B cell (primary cell): ENCODE data around the gene ARHGAP28. TPM values are rescaled to one million over a fixed set of nuclear protein-coding genes. Genes with fewer than 3 reads are reported as not detected.

Source experiments
- ATAC-seq: fragments of 200-7000 bp; cut with Tn5 transposase; one replicate; pipeline ENCODE4 v1.10.0; 2021; ENCODE audit warnings: low read depth, mild to moderate bottlenecking, moderate number of reproducible peaks, moderate library complexity
- CTCF ChIA-PET: fragments of 350-600 bp; sonication (Branson Sonifier 250); formaldehyde crosslinking; loops from one replicate; lab custom pipeline; 2021; ENCODE audit warnings: antibody characterized with exemption, inconsistent platforms; lab: Charles Lee
- POLR2A ChIA-PET: fragments of 350-600 bp; sonication (Branson Sonifier 250); formaldehyde crosslinking; loops from one replicate; lab custom pipeline; 2021; ENCODE audit warnings: antibody characterized with exemption; lab: Charles Lee
- DNase-seq: peaks from one replicate; pipeline ENCODE4 v3.0.0; 2013
- H2AFZ ChIP-seq: 2 replicates; pipeline ENCODE4 v1.6.1; 2012; ENCODE audit warnings: mild to moderate bottlenecking, low read depth, low read length; ENCODE audit not compliant: insufficient read depth, poor library complexity, severe bottlenecking
- H3K27ac ChIP-seq, 2 donors: 1 replicate in 1 of 2; 2 replicates in 1 of 2; pipeline ENCODE4 v1.5.1; 2012 to 2013; ENCODE audit warnings: low read length in 2 of 2, mild to moderate bottlenecking in 2 of 2, moderate library complexity in 1 of 2
- H3K27me3 ChIP-seq, 4 experiments: fragments of 200-600 bp in 1 of 4; sonication (generic) in 1 of 4; replicated peaks in 1 of 4; 1 replicate in 2 of 4; 2 replicates in 2 of 4; pipeline versions ENCODE4 v1.6.1 to v1.7.0; 2013 to 2016; ENCODE audit warnings: low read length in 3 of 4, mild to moderate bottlenecking in 2 of 4, mixed read lengths in 1 of 4, moderate library complexity in 1 of 4; ENCODE audit not compliant: insufficient read depth in 4 of 4, control insufficient read depth in 3 of 4; ENCODE audit errors: control extremely low read depth in 1 of 4
- H3K36me3 ChIP-seq, 2 experiments: replicated peaks in 1 of 2; 1 replicate in 1 of 2; 2 replicates in 1 of 2; pipeline versions ENCODE4 v1.6.1 to v1.7.1; 2013; ENCODE audit warnings: low read length in 1 of 2; ENCODE audit not compliant: insufficient read depth in 2 of 2, control insufficient read depth in 1 of 2; ENCODE audit errors: control extremely low read depth in 1 of 2, extremely low read depth in 1 of 2
- H3K4me1 ChIP-seq, 2 donors: fragments of 200-600 bp in 1 of 2; sonication (generic) in 1 of 2; 1 replicate in 1 of 2; 2 replicates in 1 of 2; pipeline versions ENCODE4 v1.5.1 to v1.6.1; 2013 to 2017; ENCODE audit warnings: low read length in 2 of 2; ENCODE audit not compliant: control insufficient read depth in 2 of 2, insufficient read depth in 2 of 2
- H3K4me2 ChIP-seq: replicated peaks from 2 replicates; pipeline ENCODE3; 2012; ENCODE audit warnings: mild to moderate bottlenecking, low read depth, low read length; ENCODE audit not compliant: poor library complexity, severe bottlenecking
- H3K4me3 ChIP-seq, 5 experiments: fragments of 200-600 bp in 1 of 5; sonication (generic) in 1 of 5; 1 replicate in 3 of 5; 2 replicates in 2 of 5; pipeline versions ENCODE4 v1.5.1 to v1.7.0; 2011 to 2016; ENCODE audit warnings: low read length in 4 of 5, mild to moderate bottlenecking in 4 of 5, low read depth in 2 of 5, control low read depth in 1 of 5, moderate library complexity in 1 of 5; ENCODE audit not compliant: insufficient read depth in 1 of 5; ENCODE audit errors: control extremely low read depth in 1 of 5, extremely low read depth in 1 of 5
- H3K79me2 ChIP-seq: fragments of 200-600 bp; sonication (generic); one replicate; pipeline ENCODE4 v1.6.0; 2016; ENCODE audit warnings: low read length; ENCODE audit not compliant: control insufficient read depth, insufficient read depth
- H3K9ac ChIP-seq: fragments of 200-600 bp; sonication (generic); 2 replicates; pipeline ENCODE4 v1.6.1; 2017; ENCODE audit warnings: mild to moderate bottlenecking, low read length, moderate library complexity
- H3K9me3 ChIP-seq, 3 donors: one replicate each; pipeline versions ENCODE4 v1.6.1 to v1.7.1; 2013; ENCODE audit warnings: low read length in 2 of 3; ENCODE audit not compliant: control insufficient read depth in 2 of 3, insufficient read depth in 1 of 3; ENCODE audit errors: control extremely low read depth in 1 of 3
- H4K20me1 ChIP-seq: 2 replicates; pipeline ENCODE4 v1.6.0; 2012; ENCODE audit warnings: mild to moderate bottlenecking, low read length; ENCODE audit not compliant: insufficient read depth, control insufficient read depth, poor library complexity, severe bottlenecking
- H3K27ac Mint-ChIP-seq: one replicate; pipeline ENCODE4 v1.8.0; 2021; ENCODE audit warnings: mixed read lengths
- H3K27me3 Mint-ChIP-seq: one replicate; pipeline ENCODE4 v1.8.0; 2021; ENCODE audit warnings: mixed read lengths
- H3K4me1 Mint-ChIP-seq: one replicate; pipeline ENCODE4 v1.8.0; 2021; ENCODE audit warnings: mixed read lengths
- H3K4me3 Mint-ChIP-seq: one replicate; pipeline ENCODE4 v1.8.0; 2021; ENCODE audit warnings: mixed read lengths
- H3K9me3 Mint-ChIP-seq: one replicate; pipeline ENCODE4 v1.8.0; 2022; ENCODE audit warnings: mixed read lengths; ENCODE audit not compliant: insufficient read depth
- EZH2 ChIP-seq: IDR thresholded peaks from 2 replicates; pipeline ENCODE4 v1.6.1; 2012; ENCODE audit warnings: borderline replicate concordance, low read depth, mild to moderate bottlenecking, moderate library complexity, low read length; ENCODE audit not compliant: insufficient read depth, poor library complexity, severe bottlenecking
- WGBS: methylation state at CpG from one replicate; pipeline ENCODE4 v1.1.5; 2013; ENCODE audit warnings: missing lambda C conversion rate; ENCODE audit not compliant: insufficient coverage; 5-methylcytosine and 5-hydroxymethylcytosine counted together
- intact Hi-C: fragments of 100-400 bp; cut with micrococcal nuclease; formaldehyde crosslinking; loops from one replicate; pipeline ENCODE4 v1.10.0; 2022
- polyA plus RNA-seq: library from polyadenylated mRNA; depleted of rRNA; stranded (reverse); fragments of >200 nt; gene quantifications from 2 replicates; pipeline ENCODE4 v1.2.3, GENCODE V29; 2012
- total RNA-seq, 2 donors: library from RNA; stranded (reverse); fragments of 120-200 nt in 1 of 2; gene quantifications; 1 replicate in 1 of 2; 2 replicates in 1 of 2; pipeline versions ENCODE4 v1.2.3 to v1.2.4, GENCODE V29; 2013 to 2022
- TF ChIP-seq, protein P1 (sequence below): fragments of 200-600 bp; IDR thresholded peaks from one replicate; pipeline ENCODE4 v1.8.0; 2022; ENCODE audit warnings: antibody characterized with exemption, mild to moderate bottlenecking

Gene ARHGAP28
- total and polyA plus RNA-seq, 2 donors (not counting 1 experiment from before 2014, with no cell fraction given) = not detected

DNA sequence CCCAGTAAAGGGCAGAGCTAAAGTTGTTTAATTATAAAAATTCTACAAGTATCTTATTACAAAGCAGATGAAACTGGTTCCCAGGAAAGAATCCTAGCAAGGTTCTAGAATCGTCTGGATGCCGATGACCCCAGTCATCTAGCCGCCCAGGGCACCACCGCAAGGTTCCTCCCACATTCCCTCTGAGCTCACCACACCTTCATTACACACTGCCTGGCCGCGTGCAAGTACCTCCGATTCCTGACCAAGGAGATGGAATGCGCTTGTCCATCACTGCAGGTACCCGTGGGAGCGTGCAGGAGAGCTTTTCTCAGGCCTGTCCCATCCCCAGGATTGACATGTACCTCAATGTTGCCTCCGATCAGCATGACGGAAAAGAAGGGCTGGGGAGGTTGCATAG, 229.6 kb downstream of the ARHGAP28 start:
- TF ChIP-seq, protein P1, sequence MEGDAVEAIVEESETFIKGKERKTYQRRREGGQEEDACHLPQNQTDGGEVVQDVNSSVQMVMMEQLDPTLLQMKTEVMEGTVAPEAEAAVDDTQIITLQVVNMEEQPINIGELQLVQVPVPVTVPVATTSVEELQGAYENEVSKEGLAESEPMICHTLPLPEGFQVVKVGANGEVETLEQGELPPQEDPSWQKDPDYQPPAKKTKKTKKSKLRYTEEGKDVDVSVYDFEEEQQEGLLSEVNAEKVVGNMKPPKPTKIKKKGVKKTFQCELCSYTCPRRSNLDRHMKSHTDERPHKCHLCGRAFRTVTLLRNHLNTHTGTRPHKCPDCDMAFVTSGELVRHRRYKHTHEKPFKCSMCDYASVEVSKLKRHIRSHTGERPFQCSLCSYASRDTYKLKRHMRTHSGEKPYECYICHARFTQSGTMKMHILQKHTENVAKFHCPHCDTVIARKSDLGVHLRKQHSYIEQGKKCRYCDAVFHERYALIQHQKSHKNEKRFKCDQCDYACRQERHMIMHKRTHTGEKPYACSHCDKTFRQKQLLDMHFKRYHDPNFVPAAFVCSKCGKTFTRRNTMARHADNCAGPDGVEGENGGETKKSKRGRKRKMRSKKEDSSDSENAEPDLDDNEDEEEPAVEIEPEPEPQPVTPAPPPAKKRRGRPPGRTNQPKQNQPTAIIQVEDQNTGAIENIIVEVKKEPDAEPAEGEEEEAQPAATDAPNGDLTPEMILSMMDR = no peak
- no peak for TF ChIP-seq EZH2
- no peaks in the 10 kb centered on the region for H3K4me1 ChIP-seq
- H3K79me2 ChIP-seq = no peaks in the 10 kb centered on the region
- ATAC-seq = no peak
- H3K9ac ChIP-seq = no peak overlapping the region
- intact Hi-C loops = no loop called here
- Mint-ChIP-seq H3K9me3 (peaks cover 3% of the 10 kb centered on the region), H3K4me1 (no peaks in the 10 kb centered on the region), H3K27ac (no peak overlapping the region), H3K4me3 (no peak overlapping the region), H3K27me3 (no peaks in the 10 kb centered on the region)
- no peak overlapping the region for H3K27ac ChIP-seq
- H3K4me3 ChIP-seq = no peak overlapping the region
- POLR2A ChIA-PET = no interaction called here
- H3K27me3 ChIP-seq = no peaks in the 10 kb centered on the region
- no peaks in the 10 kb centered on the region for H3K36me3 ChIP-seq
- peaks cover 0 to 17% (median 0%) of the 10 kb centered on the region in 3 donors for H3K9me3 ChIP-seq
- no peak overlapping the region for H2AFZ ChIP-seq
- CTCF ChIA-PET = no interaction called here
- no peak for DNase-seq
- no peaks in the 10 kb centered on the region for H4K20me1 ChIP-seq
- no peak overlapping the region for H3K4me2 ChIP-seq
- 100% methylated on average over 10 of the region's 12 CpGs for WGBS

DNA sequence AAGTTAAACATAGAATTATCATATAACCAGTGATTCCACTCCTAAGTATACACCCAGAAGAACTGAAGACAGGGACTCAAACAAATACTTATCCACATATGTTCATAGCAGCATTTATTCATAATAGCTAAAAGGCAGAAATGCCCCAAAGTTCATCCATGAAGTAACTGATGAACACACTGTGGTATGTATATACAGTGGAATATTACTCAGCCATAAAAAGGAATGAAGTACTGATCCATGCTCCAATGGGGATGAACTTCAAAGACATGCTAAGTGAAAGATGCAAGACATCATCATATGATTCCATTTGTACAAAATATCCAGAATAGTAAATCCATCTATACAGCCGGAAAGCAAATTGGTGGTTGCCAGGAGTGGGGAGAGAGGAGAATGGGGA, 230.6 kb downstream of the ARHGAP28 start:
- H3K27ac ChIP-seq = no peak overlapping the region
- ATAC-seq (no peak), DNase-seq (no peak)
- CTCF ChIA-PET = no interaction called here
- H3K27me3 ChIP-seq = no peaks in the 10 kb centered on the region
- H3K79me2 ChIP-seq = no peaks in the 10 kb centered on the region
- Mint-ChIP-seq H3K27ac (no peak overlapping the region), H3K4me1 (no peaks in the 10 kb centered on the region), H3K9me3 (peaks cover 3% of the 10 kb centered on the region), H3K4me3 (no peak overlapping the region), H3K27me3 (no peaks in the 10 kb centered on the region)
- H3K4me3 ChIP-seq = no peak overlapping the region
- POLR2A ChIA-PET = no interaction called here
- peaks cover 0 to 13% (median 0%) of the 10 kb centered on the region in 3 donors for H3K9me3 ChIP-seq
- no peaks in the 10 kb centered on the region for H3K4me1 ChIP-seq
- H2AFZ ChIP-seq = no peak overlapping the region
- H4K20me1 ChIP-seq = no peaks in the 10 kb centered on the region
- no peak overlapping the region for H3K4me2 ChIP-seq
- intact Hi-C loops = no loop called here
- WGBS = no CpG with 5 or more reads among the region's 1 CpG
- TF ChIP-seq, protein P1 = no peak
- no peak for TF ChIP-seq EZH2
- H3K36me3 ChIP-seq = no peaks in the 10 kb centered on the region
- H3K9ac ChIP-seq = no peak overlapping the region
